SK-N-MC (cell line): Measurements from ENCODE around the gene PAK5.

ENCODE experiments used
- DNase-seq: peaks from one replicate; pipeline ENCODE4 v3.0.0-alpha.2; 2011; ENCODE audit warnings: low read depth, low spot score
- H3K27ac ChIP-seq: fragments of 200-600 bp; sonication (generic); 2 replicates; pipeline ENCODE4 v1.5.1; 2016; ENCODE audit warnings: mixed run types
- H3K36me3 ChIP-seq: fragments of 200-600 bp; sonication (generic); 2 replicates; pipeline ENCODE4 v1.6.1; 2017; ENCODE audit warnings: antibody characterized with exemption, low read length, mixed read lengths; ENCODE audit not compliant: insufficient read depth
- H3K4me3 ChIP-seq: fragments of 200-600 bp; sonication (generic); 2 replicates; pipeline ENCODE4 v1.5.1; 2016
- H3K9ac ChIP-seq: fragments of 200-600 bp; sonication (generic); 2 replicates; pipeline ENCODE4 v1.8.0; 2017; ENCODE audit warnings: mixed run types, mixed read lengths; ENCODE audit not compliant: insufficient read length
- H3K9me3 ChIP-seq: fragments of 200-600 bp; sonication (generic); 2 replicates; pipeline ENCODE4 v1.6.1; 2017; ENCODE audit warnings: low read depth, mild to moderate bottlenecking, antibody characterized with exemption, low read length, moderate library complexity, mixed read lengths
- EZH2 ChIP-seq: fragments of 200-600 bp; sonication (generic); IDR thresholded peaks from one replicate; pipeline ENCODE4 v1.6.1; 2017; ENCODE audit warnings: antibody characterized with exemption
- FOXP2 ChIP-seq: optimal IDR thresholded peaks from 2 replicates; pipeline ENCODE3; 2011; ENCODE audit warnings: mild to moderate bottlenecking, moderate library complexity; ENCODE audit not compliant: insufficient read depth; ENCODE audit errors: extremely low read length, control extremely low read depth
- POLR2AphosphoS5 ChIP-seq: IDR thresholded peaks from 2 replicates; pipeline ENCODE4 v1.6.1; 2012; ENCODE audit warnings: mild to moderate bottlenecking, low read depth, low read length, borderline replicate concordance

The PAK5 gene

DNA sequence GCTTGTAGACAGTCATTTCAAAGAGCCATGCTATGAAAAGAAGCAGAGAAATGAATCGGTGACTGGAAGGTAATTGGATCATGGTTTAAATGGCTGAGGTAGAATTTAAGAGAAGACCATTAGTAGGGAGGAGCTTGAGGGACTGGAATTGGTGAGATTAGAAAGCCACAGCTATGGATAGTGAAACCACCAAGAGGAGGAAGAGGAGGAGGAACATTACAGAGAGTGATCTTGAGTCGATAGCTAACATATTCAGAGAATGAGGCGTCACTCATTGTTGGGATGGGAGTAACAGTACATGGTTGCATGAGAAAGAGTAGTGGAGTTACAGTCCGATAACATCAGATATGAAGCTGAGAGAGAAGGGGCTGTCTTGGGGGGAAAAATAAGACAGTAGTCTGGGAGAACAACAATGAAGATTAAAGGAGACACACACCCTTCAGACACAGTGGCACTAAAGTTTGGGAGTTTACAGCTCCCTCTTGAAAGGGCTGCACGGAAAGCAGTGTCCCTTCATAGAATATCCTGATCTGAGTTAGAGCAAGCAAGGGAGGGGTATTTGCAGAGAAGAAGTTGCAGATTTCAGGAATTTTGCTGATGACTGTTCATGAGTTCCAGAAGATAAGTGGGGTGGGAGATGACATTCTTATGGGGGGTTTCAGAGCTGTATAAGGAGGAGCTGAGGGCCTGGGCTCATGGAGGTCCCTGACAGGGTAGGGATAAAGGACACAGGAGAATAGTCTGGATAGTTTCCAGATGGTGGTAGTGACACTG lies 339.6 kb downstream of the PAK5 start:
- Histone ChIP-seq H3K9ac (no peak overlapping the region), H3K27ac (no peak overlapping the region), H3K4me3 (no peak overlapping the region), H3K36me3 (no peaks in the 10 kb centered on the region), H3K9me3 (no peaks in the 10 kb centered on the region)
- DNase-seq = no peak
- TF ChIP-seq EZH2 (no peak), POLR2AphosphoS5 (no peak), FOXP2 (no peak)

- no peak for DNase-seq
- Histone ChIP-seq H3K9ac (no peak overlapping the region), H3K4me3 (no peak overlapping the region), H3K36me3 (no peaks in the 10 kb centered on the region), H3K9me3 (no peaks in the 10 kb centered on the region), H3K27ac (no peak overlapping the region)
- TF ChIP-seq FOXP2 (no peak), POLR2AphosphoS5 (no peak), EZH2 (no peak)
Observed at GRCh38 chr20:9498322-9498721, 340.6 kb downstream of the PAK5 start.

- H3K36me3 ChIP-seq = no peaks in the 10 kb centered on the region
- H3K27ac ChIP-seq = no peak overlapping the region
- no peaks in the 10 kb centered on the region for H3K9me3 ChIP-seq
- no peak overlapping the region for H3K4me3 ChIP-seq
- no peak overlapping the region for H3K9ac ChIP-seq
- no peak for TF ChIP-seq EZH2
- TF ChIP-seq FOXP2 = no peak
- TF ChIP-seq POLR2AphosphoS5 = no peak
- no peak for DNase-seq
Observed at GRCh38 chr20:9496155-9496554, 342.7 kb downstream of the PAK5 start.

GRCh38 chr20:9495701-9496100 lies 343.2 kb downstream of the PAK5 start:
- no peak overlapping the region for H3K27ac ChIP-seq
- H3K36me3 ChIP-seq = no peaks in the 10 kb centered on the region
- no peak for TF ChIP-seq FOXP2
- no peak for TF ChIP-seq POLR2AphosphoS5
- no peak for TF ChIP-seq EZH2
- no peak overlapping the region for H3K9ac ChIP-seq
- no peak overlapping the region for H3K4me3 ChIP-seq
- DNase-seq = no peak
- no peaks in the 10 kb centered on the region for H3K9me3 ChIP-seq

- Histone ChIP-seq H3K36me3 (no peaks in the 10 kb centered on the region), H3K9ac (no peak overlapping the region), H3K4me3 (no peak overlapping the region), H3K9me3 (no peaks in the 10 kb centered on the region), H3K27ac (no peak overlapping the region)
- TF ChIP-seq FOXP2 (no peak), EZH2 (no peak), POLR2AphosphoS5 (no peak)
- DNase-seq = no peak
Observed at GRCh38 chr20:9493803-9494202, 345.1 kb downstream of the PAK5 start.

DNA sequence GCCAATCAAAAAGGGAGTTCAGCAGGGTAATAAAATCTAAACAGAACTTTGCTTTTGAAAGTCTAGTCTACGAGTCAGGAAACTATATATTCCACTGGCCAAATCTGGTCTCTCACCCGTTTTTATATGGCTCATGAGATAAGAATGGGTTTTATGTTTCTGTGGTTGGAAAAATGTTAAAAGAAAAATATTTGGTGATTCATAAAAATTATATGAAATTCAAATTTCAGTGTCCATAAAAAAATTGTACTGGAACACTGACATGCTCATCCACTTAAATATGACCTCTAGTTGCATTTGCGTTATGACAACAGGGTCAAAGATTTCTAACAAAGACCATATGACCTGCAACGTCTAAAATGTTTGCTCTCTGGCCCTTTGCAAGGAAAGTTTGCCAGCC lies 346.8 kb downstream of the PAK5 start:
- Histone ChIP-seq H3K36me3 (no peaks in the 10 kb centered on the region), H3K9ac (no peak overlapping the region), H3K9me3 (no peaks in the 10 kb centered on the region), H3K4me3 (no peak overlapping the region), H3K27ac (no peak overlapping the region)
- DNase-seq = no peak
- TF ChIP-seq POLR2AphosphoS5 = no peak
- TF ChIP-seq EZH2 = no peak
- TF ChIP-seq FOXP2 = no peak

DNA sequence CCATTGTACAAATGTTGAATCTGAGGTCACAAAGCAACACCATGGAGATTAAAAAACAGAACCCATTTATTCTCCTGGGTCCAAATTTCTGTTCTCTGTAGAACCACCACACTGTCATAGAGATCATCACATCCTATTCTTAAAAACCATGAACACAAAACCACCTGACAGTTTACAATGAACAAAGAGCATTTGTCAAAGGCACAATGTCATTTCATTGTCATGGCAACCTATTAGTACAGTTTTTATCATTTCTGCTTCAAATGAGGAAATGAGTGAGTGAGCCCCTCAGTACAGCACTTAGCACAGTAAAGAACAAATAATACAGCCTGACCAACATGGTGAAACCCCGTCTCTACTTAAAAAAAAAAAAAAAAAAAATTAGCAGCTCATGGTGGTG lies 347.6 kb downstream of the PAK5 start:
- H3K36me3 ChIP-seq = no peaks in the 10 kb centered on the region
- no peak overlapping the region for H3K27ac ChIP-seq
- H3K9me3 ChIP-seq = no peaks in the 10 kb centered on the region
- H3K4me3 ChIP-seq = no peak overlapping the region
- no peak for TF ChIP-seq POLR2AphosphoS5
- TF ChIP-seq FOXP2 = no peak
- TF ChIP-seq EZH2 = no peak
- H3K9ac ChIP-seq = no peak overlapping the region
- no peak for DNase-seq

GRCh38 chr20:9490631-9491030 lies 348.2 kb downstream of the PAK5 start:
- H3K9me3 ChIP-seq = no peaks in the 10 kb centered on the region
- no peak for TF ChIP-seq POLR2AphosphoS5
- TF ChIP-seq EZH2 = no peak
- no peak for TF ChIP-seq FOXP2
- H3K4me3 ChIP-seq = no peak overlapping the region
- DNase-seq = no peak
- H3K9ac ChIP-seq = no peak overlapping the region
- H3K27ac ChIP-seq = no peak overlapping the region
- H3K36me3 ChIP-seq = no peaks in the 10 kb centered on the region

DNA sequence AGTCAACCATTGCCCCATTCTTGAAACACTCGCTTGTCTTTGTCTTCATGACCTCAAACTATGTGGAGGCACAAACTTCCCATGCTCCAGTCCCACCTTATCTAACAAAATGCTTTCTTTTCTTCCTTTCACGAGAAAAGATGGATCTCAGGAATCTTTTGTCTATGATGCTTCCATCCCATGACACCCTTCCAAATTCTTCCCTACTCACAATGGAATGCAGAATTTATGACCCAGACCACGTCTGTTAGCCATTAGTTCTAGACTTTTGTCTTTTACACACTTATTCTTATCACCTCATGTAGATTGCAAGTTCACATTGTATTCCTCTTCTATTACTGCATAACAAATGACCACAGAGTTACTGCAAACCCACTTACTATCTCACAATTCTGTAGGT lies 348.7 kb downstream of the PAK5 start:
- no peak overlapping the region for H3K9ac ChIP-seq
- H3K36me3 ChIP-seq = no peaks in the 10 kb centered on the region
- TF ChIP-seq POLR2AphosphoS5 (no peak), EZH2 (no peak), FOXP2 (no peak)
- H3K4me3 ChIP-seq = no peak overlapping the region
- no peak for DNase-seq
- no peaks in the 10 kb centered on the region for H3K9me3 ChIP-seq
- H3K27ac ChIP-seq = no peak overlapping the region
